ENCODE results near the gene SND1. TPM values are rescaled to one million over a fixed set of nuclear protein-coding genes. Genes with fewer than 3 reads are reported as not detected.

SND1 gene
- total RNA-seq, 1 experiment from 2014 or later: 218 TPM

- Histone ChIP-seq H3K23ac (ENCODE audit: insufficient read length, low read depth, low read length) (no peak overlapping the region), H4K20me1 (ENCODE audit: control insufficient read depth, insufficient read depth, insufficient read length) (no peaks in the 10 kb centered on the region), H2BK120ac (ENCODE audit: low read depth, low read length, poor library complexity, severe bottlenecking) (no peak overlapping the region), H3K27ac (ENCODE audit: insufficient read length, low read depth, low read length) (no peak overlapping the region), H3K4me1 (ENCODE audit: insufficient read depth, low read length) (no peaks in the 10 kb centered on the region), H3K18ac (ENCODE audit: insufficient read length, low read depth, low read length) (no peak overlapping the region), H2BK12ac (ENCODE audit: insufficient read length, low read depth, low read length) (no peak overlapping the region), H3K9ac (ENCODE audit: extremely low read depth, insufficient read length, low read length) (no peak overlapping the region), H2BK5ac (ENCODE audit: insufficient read length, low read length) (no peak overlapping the region), H3K9me3 (ENCODE audit: control insufficient read depth, low read depth, low read length) (no peaks in the 10 kb centered on the region), H2AK5ac (ENCODE audit: insufficient read length, low read length) (no peak overlapping the region), H3K4ac (ENCODE audit: low read depth, low read length) (no peak overlapping the region), H2BK20ac (ENCODE audit: low read depth, low read length, poor library complexity, severe bottlenecking) (no peak overlapping the region), H4K8ac (replicated peaks; ENCODE audit: insufficient read length, low read depth, low read length) (no peak overlapping the region), H3K27me3 (ENCODE audit: insufficient read depth, low read length) (no peaks in the 10 kb centered on the region; the same call in 1 of the 2 replicates), H2AFZ (ENCODE audit: low read length) (no peak overlapping the region), H3K4me2 (ENCODE audit: insufficient read depth, insufficient read length, low read length) (no peak overlapping the region), H4K91ac (ENCODE audit: insufficient read length, low read depth, low read length) (no peak overlapping the region), H3K14ac (ENCODE audit: insufficient read depth, low read length) (no peak overlapping the region), H2BK15ac (ENCODE audit: low read depth, low read length) (no peak overlapping the region), H4K5ac (ENCODE audit: insufficient read length, low read depth, low read length) (no peak overlapping the region), H3K23me2 (ENCODE audit: insufficient read length, low read depth, low read length, poor library complexity, severe bottlenecking) (no peaks in the 10 kb centered on the region), H3T11ph (ENCODE audit: low read length) (no peak overlapping the region), H3K56ac (ENCODE audit: insufficient read length, low read depth, low read length) (no peak overlapping the region), H3K79me1 (ENCODE audit: insufficient read depth, low read depth, low read length, poor library complexity, severe bottlenecking) (no peaks in the 10 kb centered on the region), H3K79me2 (ENCODE audit: insufficient read depth, low read length) (no peaks in the 10 kb centered on the region)
- TF ChIP-seq CTCF (conservative IDR thresholded peaks at IDR 0.05): no peak
- H3K4me1 Mint-ChIP-seq: peaks cover 2 to 12% of the 10 kb centered on the region in 2 experiments; a peak in 3 of 4 replicates
- no peak overlapping the region for H3K4me3 Mint-ChIP-seq
- H3K36me3 Mint-ChIP-seq (ENCODE audit: insufficient read depth in 1 of 3, low read depth in 3 of 3): no peaks in the 10 kb centered on the region
- H3K9me3 Mint-ChIP-seq: no peaks in the 10 kb centered on the region
- no CpG with 5 or more reads among the region's 21 CpGs for WGBS (ENCODE audit: extremely low coverage, insufficient read length, low lambda C conversion rate)
- DNase-seq: no peak
- no peak overlapping the region for H3K27ac Mint-ChIP-seq
- H3K27me3 Mint-ChIP-seq (ENCODE audit: low read depth): peaks cover 33% of the 10 kb centered on the region
Measured at GRCh38 chr7:128121711-128122530, 469.9 kb downstream of the SND1 start.

Data from H9 (cell line).